ENCODE measurements around the gene SDK1.

Gene SDK1

DNA sequence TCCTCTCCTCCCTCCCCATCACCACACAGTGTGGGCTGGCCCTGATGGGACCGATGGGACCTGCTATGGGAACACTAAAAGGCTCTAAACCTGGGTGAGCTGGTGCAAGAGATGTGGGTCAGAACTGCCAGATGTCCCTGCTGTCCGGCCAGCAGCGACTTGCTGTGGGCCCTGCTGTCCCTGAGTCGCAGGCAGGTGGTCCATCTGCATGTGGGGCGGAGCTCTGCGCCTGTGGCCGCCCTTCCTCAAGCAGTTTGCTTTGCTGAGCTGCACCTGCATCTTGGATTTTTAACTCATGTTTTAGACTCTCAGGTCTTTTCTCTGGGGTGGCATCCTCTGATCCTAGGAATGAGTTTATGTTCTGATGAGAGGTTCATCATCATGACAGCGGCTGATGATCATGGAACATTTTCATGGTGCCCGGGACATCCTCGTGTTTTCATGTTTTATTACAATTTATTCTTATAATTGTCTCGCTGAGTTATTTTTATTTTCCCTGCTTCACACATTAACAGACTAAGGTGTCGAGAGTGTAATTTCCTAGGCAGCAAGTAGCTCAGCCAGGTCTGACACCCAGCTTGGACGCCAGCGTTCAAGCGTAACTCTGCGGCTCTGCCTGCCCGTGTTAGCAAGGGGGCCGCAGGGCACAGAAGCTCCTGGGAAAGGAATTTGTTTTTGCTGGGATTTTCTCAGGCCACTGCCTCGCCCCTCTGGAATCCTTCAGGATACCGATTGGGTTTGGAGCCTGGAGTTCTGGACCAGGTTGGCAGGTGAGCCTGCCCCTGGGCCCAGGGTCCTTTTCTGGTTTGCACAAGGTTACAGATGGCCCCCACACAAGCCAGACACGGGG, 765.8 kb downstream of the SDK1 start:
- no peak for DNase-seq

GRCh38 chr7:4067476-4067760, 766.4 kb downstream of the SDK1 start:
- no peak for DNase-seq

DNA sequence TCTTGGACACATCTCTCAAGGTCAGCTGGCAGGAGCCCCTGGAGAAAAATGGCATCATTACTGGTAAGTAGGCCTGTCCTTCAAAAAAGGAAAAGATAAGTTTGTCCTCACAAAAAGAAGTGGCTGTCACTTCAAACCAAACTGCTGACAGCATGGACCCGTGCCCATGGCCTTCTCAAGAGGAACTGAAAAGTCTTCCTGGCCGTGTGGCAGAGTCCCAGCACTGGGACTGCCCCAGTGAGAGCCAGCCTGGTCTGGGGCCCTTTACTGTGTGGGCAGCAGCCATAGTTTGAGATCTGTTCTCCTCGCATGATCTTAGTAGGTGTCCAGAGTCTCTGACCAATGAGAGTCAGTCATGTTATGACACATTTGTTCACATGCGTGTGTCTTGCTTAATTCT, 766.8 kb downstream of the SDK1 start:
- no peak for DNase-seq

- DNase-seq, result no peak
These were observed 767.2 kb downstream of the SDK1 start for GRCh38 chr7:4068286-4068685.

DNA sequence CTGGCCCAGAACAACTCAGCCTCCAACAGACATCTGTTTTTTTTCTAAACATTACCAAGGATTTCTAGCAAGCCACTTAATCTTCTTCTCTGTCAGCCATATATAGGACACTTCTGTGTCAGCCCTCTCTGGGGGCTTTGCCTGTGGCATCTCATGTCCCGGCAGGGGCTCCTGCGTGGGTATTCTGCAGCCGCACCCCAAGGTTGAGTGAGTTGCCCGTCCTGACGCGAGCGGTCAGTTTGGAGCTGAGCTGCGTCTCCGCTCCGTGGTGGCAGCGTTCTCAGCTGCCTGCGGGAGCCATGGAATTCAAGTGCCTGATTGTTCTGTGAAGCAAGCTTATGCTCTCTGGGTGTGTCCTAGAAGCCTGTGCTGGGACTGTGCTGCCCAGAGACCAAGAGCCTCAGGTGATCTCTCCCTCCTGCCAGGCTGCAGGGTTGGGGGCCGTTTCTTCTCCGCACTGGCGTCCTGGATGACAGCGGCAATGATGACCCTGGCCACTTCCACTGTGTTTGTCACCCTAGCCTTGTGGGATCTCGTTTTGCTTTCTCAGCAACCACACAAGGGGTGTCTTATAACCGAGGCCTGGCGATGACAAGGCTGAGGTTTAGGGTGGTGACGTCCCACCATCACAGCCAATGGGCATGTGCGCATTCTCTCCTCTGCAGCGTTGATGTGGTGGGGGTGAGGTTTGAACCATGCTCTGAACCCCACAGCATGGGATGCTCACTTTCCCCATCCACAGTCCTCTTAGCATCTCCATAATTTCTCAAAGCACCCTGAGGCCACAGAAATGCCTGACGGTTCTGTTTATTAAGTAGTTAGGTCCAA, 768.4 kb downstream of the SDK1 start:
- no peak for DNase-seq

DNA sequence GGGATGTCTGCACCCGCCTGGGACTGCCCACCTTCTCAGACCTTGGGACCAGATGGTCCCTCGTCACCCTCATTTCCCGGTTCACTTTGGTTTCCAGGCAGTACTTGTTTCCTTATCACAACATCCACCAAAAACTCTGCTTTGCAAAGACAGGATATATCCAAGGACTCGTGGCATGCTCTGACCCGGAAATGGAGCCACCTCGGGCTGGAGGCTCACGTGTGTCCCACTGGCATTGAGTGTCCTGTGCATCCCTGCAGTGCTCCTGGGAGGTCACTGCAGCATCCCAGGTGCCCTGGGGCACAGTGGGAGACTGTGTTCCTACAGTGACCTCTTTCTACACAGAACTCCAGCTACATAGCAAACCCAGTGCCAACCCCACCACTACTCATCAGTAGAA, 769.2 kb downstream of the SDK1 start:
- DNase-seq, result no peak

GRCh38 chr7:4071370-4072058, 770.5 kb downstream of the SDK1 start:
- DNase-seq, result no peak

DNA sequence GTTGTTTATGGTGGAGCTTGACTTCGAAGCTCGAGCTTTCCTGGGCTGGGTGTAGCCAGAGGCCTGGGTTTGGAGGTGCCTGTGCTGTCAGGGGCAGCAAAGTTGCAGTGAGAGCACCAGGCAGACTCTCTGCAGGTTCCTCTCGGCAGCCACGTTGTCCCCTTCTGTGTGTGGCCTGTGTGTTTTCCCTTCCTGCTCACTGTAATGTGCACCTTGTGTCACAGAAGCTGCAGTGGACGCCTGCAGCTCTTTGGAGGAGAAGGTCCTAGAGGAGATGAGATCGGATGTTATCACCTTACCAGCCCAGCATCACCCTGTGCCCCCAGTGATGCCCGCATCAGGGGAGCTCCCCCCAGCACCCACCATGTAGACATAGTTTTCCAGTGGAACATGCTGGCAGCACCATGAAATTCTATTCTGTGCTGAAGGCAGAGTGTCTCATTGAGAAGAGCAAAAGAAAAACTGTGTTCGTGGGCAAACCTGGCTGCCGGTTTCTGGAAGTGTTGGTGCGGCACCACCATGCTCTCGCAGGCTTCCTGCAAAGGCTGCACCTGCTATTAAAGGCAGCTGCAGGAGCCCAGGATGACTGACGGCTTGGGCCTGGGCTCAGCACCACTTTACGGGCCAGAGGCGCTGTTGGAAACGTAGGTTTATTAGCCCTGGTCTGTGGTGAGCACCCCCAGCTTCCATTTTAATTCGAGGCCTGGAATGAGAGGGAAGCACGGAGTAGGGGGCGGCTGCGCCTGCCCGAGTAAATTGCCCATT, 771.3 kb downstream of the SDK1 start:
- no peak for DNase-seq

DNA sequence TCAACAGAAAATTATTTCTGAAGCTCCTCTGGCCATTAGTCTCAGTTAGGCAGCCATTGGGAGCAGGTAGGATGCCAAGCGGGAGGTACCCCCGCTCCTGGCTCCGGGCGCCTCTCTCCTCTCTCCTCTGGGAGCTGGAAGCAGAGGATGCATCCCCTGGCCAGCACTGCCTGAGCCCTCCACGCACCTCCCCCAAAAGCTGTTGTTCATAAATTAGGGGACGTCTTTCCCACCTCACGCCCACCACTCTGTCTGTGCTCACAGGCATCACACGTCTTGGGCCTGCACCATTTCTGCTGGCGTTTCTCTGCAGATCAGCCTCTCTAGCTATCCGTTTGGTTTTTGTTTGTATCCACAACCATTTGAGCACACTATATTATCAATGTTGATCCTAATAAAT, 772.0 kb downstream of the SDK1 start:
- DNase-seq, result no peak

DNA sequence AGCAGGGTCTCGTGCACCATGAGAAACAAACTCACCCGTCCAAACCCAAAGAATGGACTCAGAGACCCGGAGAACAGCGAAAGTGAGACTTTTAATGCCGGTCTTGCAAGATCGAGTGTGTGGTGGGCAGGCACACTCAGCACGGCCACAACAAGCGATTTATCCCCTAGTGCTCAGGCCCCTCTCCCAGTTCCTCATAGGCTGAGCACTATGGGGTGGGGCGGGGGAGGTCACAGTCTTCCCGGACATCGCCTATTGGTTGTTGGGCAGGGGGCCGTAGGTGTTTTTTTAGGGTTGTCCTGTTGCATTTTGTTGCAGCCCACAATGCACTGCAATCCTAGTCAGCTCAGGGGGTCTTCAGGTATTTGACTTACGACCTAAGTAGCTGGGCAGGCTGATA, 772.7 kb downstream of the SDK1 start:
- DNase-seq, result no peak

DNA sequence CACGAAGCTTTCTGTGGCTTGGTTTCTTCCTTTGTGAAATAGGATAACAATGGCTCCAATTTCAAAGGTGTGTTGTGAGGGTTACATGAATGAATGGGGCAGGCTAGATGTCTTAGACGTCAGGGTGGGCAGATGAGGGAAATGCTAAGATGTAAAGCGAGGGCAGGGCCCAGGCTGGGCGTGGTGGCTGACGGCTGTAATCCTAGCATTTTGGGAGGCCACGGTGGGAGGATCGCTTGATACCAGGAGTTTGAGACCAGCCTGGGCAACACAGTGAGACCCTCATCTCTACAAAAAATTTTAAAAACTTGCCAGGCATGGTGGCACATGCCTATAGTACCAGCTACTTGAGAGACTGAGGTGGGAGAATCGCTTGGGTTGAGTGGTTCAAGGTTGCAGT, 773.4 kb downstream of the SDK1 start:
- no peak for DNase-seq

GRCh38 chr7:4074994-4075393, 773.9 kb downstream of the SDK1 start:
- no peak for DNase-seq

GRCh38 chr7:4076701-4077294, 775.7 kb downstream of the SDK1 start:
- no peak for DNase-seq

DNA sequence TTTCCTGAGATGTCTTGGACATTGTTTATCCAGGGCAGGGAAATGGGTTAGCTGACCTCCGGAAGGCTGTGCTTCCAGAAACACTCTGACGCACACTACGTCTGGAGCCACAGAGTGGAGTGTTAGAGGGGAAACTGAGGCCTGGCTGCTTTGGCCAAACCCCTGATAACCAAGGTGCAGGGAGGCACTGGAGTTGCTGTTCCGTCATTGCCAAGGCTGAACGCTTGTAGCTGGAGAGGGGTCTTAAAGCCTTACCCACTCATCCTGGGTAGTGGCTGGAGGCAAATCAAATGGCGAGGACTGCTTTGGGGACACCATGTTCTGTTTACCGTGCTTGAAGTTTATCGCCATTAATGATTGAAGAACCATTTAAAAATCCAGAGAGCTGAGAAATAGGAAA, 776.9 kb downstream of the SDK1 start:
- DNase-seq, result no peak

- no peak for DNase-seq
These were observed 777.5 kb downstream of the SDK1 start for GRCh38 chr7:4078580-4078979.

DNA sequence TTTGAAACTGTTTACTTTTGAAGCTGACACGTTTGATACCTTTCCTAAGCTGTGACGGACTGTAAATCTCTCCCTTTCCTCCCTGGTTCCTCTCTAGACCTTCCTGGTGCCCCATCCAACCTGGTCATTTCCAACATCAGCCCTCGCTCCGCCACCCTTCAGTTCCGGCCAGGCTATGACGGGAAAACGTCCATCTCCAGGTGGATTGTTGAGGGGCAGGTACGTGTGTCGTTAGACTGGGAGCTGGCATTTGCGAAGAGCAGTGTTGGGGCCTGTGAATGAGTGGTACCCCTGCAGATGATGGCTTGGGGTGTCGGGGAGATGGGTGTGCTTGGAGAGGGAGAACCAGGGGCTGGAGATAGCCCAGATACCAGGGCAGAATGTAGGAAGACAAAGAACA, 778.3 kb downstream of the SDK1 start:
- no peak for DNase-seq

GRCh38 chr7:4079956-4080355, 778.9 kb downstream of the SDK1 start:
- no peak for DNase-seq

GRCh38 chr7:4080954-4081353, 779.9 kb downstream of the SDK1 start:
- no peak for DNase-seq

DNA sequence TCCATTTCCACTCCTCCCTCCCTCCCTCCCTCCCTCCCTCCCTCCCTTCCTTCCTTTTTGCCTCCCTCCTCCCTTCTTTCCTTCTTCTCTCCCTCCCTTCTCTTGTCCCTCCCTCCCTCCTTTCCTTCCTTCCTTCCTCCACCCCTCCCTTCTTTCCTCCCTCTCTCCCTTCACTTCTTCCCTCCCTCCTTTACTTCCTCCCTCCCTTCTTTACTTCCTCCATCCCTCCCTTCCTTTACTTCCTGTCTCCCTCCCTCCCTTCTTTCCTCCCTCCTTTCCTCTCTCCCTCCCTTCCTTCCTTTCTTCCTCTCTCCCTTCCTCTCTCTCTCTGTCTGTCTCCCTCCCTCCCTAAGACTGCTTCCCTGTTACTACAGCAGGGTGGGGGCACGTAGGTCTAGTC, 782.5 kb downstream of the SDK1 start:
- DNase-seq, result no peak

- no peak for DNase-seq
These were observed 783.2 kb downstream of the SDK1 start for GRCh38 chr7:4084271-4084670.

DNA sequence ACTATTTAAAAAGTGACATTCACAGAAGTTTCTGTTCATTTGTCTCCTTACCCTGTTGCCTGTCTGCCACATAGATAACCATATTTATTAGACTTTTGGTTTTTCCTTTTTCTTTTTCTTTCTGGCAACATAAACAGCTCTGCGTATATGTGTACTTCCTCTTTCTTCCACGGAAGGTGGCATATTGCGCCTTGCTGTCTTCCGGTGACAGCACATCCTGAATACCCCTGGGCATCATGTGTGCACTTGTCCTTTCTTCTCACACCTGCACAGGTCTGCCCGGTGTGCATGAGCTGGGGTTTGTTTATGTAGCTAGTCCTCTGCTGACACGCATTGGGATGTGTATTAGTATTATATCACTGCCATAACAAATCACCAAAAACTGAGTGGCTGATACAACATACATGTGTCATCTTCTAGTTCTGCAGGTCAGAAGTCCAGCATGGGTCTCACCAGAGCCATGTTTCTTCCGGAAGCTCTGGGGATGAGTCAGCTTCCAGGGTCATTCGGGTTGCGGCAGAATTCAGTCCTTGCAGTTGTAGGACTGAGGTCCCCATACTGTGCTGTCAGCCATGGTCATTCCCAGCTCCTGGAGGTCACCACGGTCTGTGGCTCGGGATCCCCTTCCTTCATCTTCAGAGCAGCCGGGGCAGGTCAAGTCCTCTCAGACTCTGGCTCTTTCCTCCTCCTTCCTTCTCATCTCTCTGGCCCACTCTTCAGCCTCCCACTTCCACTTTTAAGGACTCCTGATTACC, 785.1 kb downstream of the SDK1 start:
- DNase-seq, result peak; percentile 52

DNA sequence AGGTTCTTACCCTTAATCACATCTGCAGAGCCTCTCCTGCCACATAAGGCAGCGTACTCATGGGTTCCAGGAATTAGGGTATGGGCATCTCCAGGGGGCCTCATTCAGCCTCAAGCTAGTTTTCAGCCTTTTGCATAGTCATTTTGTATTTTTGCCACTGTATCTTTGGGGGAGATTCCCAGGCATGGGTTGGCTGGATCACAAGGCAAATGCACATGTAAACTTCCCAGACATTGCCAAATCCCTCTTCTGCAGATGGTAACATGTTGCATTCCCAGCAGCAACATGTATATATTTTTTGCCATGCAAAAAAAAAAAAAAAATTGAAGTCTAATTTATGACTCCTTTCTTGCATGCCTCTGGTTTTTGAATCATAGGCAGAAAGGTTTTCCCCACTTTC, 785.7 kb downstream of the SDK1 start:
- DNase-seq, result no peak
